ENCODE measurements around the gene PPP1R10. TPM values are rescaled to one million over a fixed set of nuclear protein-coding genes. Genes with fewer than 3 reads are reported as not detected.

Gene PPP1R10
- total and polyA plus RNA-seq, 4 donors, result 26.0 to 56.9 (median 45.9) TPM

GRCh38 chr6:30647242-30648116 is 30.4 kb upstream of the PPP1R10 start:
- under 1% methylated on average over 72 of the region's 78 CpGs for WGBS (ENCODE audit: insufficient coverage)
- H3K27me3 ChIP-seq (ENCODE audit: control insufficient read depth, insufficient read depth, low read length), result no peaks in the 10 kb centered on the region
- H3K4me3 ChIP-seq (ENCODE audit: low read depth, low read length), result peak overlapping the region; percentile 89
- peaks cover 13% of the 10 kb centered on the region for H3K4me1 ChIP-seq (ENCODE audit: control insufficient read depth, insufficient read depth, low read length)
- H3K36me3 ChIP-seq (ENCODE audit: control insufficient read depth, insufficient read depth, low read length), result peaks cover 61% of the 10 kb centered on the region
- no peaks in the 10 kb centered on the region for H3K9me3 ChIP-seq (ENCODE audit: control insufficient read depth, insufficient read depth, low read length)
- peak; percentile 70 to 98 (median 80) for DNase-seq (ENCODE audit: low read depth in 4 of 6, low spot score in 6 of 6)
- peak overlapping the region; percentile 90 for H3K27ac ChIP-seq (ENCODE audit: low read depth, low read length)

- WGBS (ENCODE audit: insufficient coverage), result 12% methylated on average over 25 of the region's 37 CpGs
- peak within 1 kb of the TSS; percentile 89 for H3K4me3 ChIP-seq (ENCODE audit: low read depth, low read length)
- H3K4me1 ChIP-seq (ENCODE audit: control insufficient read depth, insufficient read depth, low read length), result peaks cover 13% of the 10 kb centered on the region
- H3K27me3 ChIP-seq (ENCODE audit: control insufficient read depth, insufficient read depth, low read length), result no peaks in the 10 kb centered on the region
- peaks cover 60% of the 10 kb centered on the region for H3K36me3 ChIP-seq (ENCODE audit: control insufficient read depth, insufficient read depth, low read length)
- no peaks in the 10 kb centered on the region for H3K9me3 ChIP-seq (ENCODE audit: control insufficient read depth, insufficient read depth, low read length)
- H3K27ac ChIP-seq (ENCODE audit: low read depth, low read length), result peak within 1 kb of the TSS; percentile 90
- peak; percentile 84 to 99 (median 90) for DNase-seq (ENCODE audit: low read depth in 4 of 6, low spot score in 6 of 6)
Measured at GRCh38 chr6:30646450-30647241, 29.6 kb upstream of the PPP1R10 start, which contains the start of gene C6orf136. C6orf136 (plus strand) TSS chr6:30647133; CDS start chr6:30647232, 99 bp downstream.

- Histone ChIP-seq H3K4me1 (ENCODE audit: control insufficient read depth, insufficient read depth, low read length) (peaks cover 13% of the 10 kb centered on the region), H3K9me3 (ENCODE audit: control insufficient read depth, insufficient read depth, low read length) (no peaks in the 10 kb centered on the region), H3K4me3 (ENCODE audit: low read depth, low read length) (no peak overlapping the region), H3K36me3 (ENCODE audit: control insufficient read depth, insufficient read depth, low read length) (peaks cover 60% of the 10 kb centered on the region), H3K27ac (ENCODE audit: low read depth, low read length) (no peak overlapping the region), H3K27me3 (ENCODE audit: control insufficient read depth, insufficient read depth, low read length) (no peaks in the 10 kb centered on the region)
- DNase-seq (ENCODE audit: low read depth in 4 of 6, low spot score in 6 of 6), result no peak
- no CpG with 5 or more reads among the region's 1 CpG for WGBS (ENCODE audit: insufficient coverage)
Measured at GRCh38 chr6:30645989-30646388, 28.9 kb upstream of the PPP1R10 start.

DNA sequence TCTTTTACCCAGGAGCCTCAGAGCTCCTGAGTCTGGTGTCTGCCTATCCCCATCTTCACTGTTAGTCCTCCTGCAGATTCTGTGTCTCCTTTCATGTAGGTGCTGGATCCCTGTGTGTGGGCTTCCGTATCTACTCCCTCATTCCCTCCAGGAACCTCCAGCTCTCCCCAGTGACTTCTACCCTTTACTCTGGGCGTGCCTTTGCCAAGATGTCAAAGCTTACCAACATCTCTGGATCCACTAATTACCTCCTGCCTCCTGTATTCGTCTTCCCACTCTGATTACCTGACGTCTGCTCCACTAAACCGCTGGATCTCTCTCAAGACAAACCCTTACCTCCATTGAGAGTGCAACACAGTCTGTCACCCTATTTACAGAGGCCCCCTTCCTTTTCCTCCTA is 27.7 kb upstream of the PPP1R10 start:
- DNase-seq (ENCODE audit: low read depth in 4 of 6, low spot score in 6 of 6), result no peak
- WGBS (ENCODE audit: insufficient coverage), result 86% methylated on average over 5 of the region's 5 CpGs
- H3K9me3 ChIP-seq (ENCODE audit: control insufficient read depth, insufficient read depth, low read length), result no peaks in the 10 kb centered on the region
- H3K4me3 ChIP-seq (ENCODE audit: low read depth, low read length), result no peak overlapping the region
- no peak overlapping the region for H3K27ac ChIP-seq (ENCODE audit: low read depth, low read length)
- H3K27me3 ChIP-seq (ENCODE audit: control insufficient read depth, insufficient read depth, low read length), result no peaks in the 10 kb centered on the region
- H3K4me1 ChIP-seq (ENCODE audit: control insufficient read depth, insufficient read depth, low read length), result peaks cover 13% of the 10 kb centered on the region
- H3K36me3 ChIP-seq (ENCODE audit: control insufficient read depth, insufficient read depth, low read length), result peaks cover 63% of the 10 kb centered on the region

- Histone ChIP-seq H3K27ac (ENCODE audit: low read depth, low read length) (no peak overlapping the region), H3K4me1 (ENCODE audit: control insufficient read depth, insufficient read depth, low read length) (peaks cover 13% of the 10 kb centered on the region), H3K9me3 (ENCODE audit: control insufficient read depth, insufficient read depth, low read length) (no peaks in the 10 kb centered on the region), H3K4me3 (ENCODE audit: low read depth, low read length) (no peak overlapping the region), H3K27me3 (ENCODE audit: control insufficient read depth, insufficient read depth, low read length) (no peaks in the 10 kb centered on the region), H3K36me3 (ENCODE audit: control insufficient read depth, insufficient read depth, low read length) (peaks cover 70% of the 10 kb centered on the region)
- 100% methylated on average over 2 of the region's 2 CpGs for WGBS (ENCODE audit: insufficient coverage)
- DNase-seq (ENCODE audit: low read depth in 4 of 6, low spot score in 6 of 6), result no peak
Measured at GRCh38 chr6:30643656-30644055, 26.6 kb upstream of the PPP1R10 start.

DNA sequence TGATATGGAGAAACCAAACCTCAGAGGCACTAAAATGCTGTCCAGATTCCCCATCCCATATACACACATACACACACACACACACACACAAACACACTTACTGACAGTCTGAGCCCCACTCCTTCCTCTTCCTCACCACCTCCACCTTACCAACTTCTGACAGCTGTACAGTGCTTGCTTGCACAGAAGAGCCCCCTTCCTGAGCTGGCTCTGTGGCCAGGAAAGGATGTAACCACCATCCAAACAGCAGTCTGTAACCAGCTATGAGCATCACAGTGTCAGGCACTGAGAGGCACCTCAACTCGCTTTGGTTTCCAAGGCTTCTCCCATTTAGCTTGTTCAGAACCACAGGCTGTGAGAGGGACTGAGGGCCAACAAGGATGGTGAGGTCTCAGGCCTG is 24.0 kb upstream of the PPP1R10 start:
- DNase-seq (ENCODE audit: low read depth in 4 of 6, low spot score in 6 of 6), result no peak
- WGBS (ENCODE audit: insufficient coverage), result 100% methylated on average over 1 of the region's 1 CpG
- Histone ChIP-seq H3K27ac (ENCODE audit: low read depth, low read length) (no peak overlapping the region), H3K36me3 (ENCODE audit: control insufficient read depth, insufficient read depth, low read length) (peaks cover 86% of the 10 kb centered on the region), H3K4me1 (ENCODE audit: control insufficient read depth, insufficient read depth, low read length) (peaks cover under 1% of the 10 kb centered on the region), H3K9me3 (ENCODE audit: control insufficient read depth, insufficient read depth, low read length) (no peaks in the 10 kb centered on the region), H3K4me3 (ENCODE audit: low read depth, low read length) (no peak overlapping the region), H3K27me3 (ENCODE audit: control insufficient read depth, insufficient read depth, low read length) (no peaks in the 10 kb centered on the region)

DNA sequence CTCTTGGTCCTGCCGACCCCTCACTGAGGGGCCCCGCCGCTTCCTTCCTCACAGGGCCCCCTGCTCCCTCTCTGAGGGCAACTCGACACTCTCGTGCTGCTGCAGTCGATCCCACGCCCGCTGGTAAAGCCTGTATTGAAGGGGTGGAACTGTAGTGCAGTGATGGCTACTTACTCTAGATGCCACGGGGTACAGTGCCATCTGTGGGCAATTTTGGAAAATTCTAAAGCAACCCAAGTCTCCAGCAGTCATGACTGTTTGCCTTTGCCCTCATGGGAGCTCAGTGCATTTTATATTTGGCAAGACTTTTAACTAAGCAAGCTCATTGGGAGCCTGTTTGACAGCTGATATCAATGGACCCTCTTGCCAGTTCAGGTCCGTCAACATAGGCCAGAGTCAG is 23.4 kb upstream of the PPP1R10 start:
- no peaks in the 10 kb centered on the region for H3K4me1 ChIP-seq (ENCODE audit: control insufficient read depth, insufficient read depth, low read length)
- no peaks in the 10 kb centered on the region for H3K9me3 ChIP-seq (ENCODE audit: control insufficient read depth, insufficient read depth, low read length)
- no peak for DNase-seq (ENCODE audit: low read depth in 4 of 6, low spot score in 6 of 6)
- WGBS (ENCODE audit: insufficient coverage), result 92% methylated on average over 5 of the region's 10 CpGs
- no peak overlapping the region for H3K27ac ChIP-seq (ENCODE audit: low read depth, low read length)
- no peaks in the 10 kb centered on the region for H3K27me3 ChIP-seq (ENCODE audit: control insufficient read depth, insufficient read depth, low read length)
- H3K4me3 ChIP-seq (ENCODE audit: low read depth, low read length), result no peak overlapping the region
- H3K36me3 ChIP-seq (ENCODE audit: control insufficient read depth, insufficient read depth, low read length), result peaks cover 86% of the 10 kb centered on the region

DNA sequence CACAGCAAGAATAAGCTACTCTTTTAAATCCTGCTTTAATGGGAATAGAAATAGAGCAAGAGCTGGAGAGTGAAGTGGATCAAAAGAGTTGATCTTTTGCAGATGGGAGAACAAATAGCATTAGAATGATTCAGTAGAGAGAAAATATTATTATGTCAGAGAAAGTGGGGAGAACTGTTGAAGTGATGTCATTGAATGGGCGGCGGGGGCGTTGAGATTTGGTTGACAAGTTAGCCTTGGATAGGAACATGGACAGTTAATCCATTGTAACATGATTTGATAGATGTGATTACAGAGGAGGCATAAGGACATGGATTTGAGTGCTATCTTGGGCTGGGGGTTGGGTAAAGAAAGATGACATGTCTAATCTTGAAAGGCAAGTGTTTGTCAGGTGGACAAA is 18.8 kb upstream of the PPP1R10 start:
- 100% methylated on average over 3 of the region's 3 CpGs for WGBS (ENCODE audit: insufficient coverage)
- H3K36me3 ChIP-seq (ENCODE audit: control insufficient read depth, insufficient read depth, low read length), result peaks cover 81% of the 10 kb centered on the region
- H3K27ac ChIP-seq (ENCODE audit: low read depth, low read length), result no peak overlapping the region
- H3K9me3 ChIP-seq (ENCODE audit: control insufficient read depth, insufficient read depth, low read length), result no peaks in the 10 kb centered on the region
- H3K4me1 ChIP-seq (ENCODE audit: control insufficient read depth, insufficient read depth, low read length), result no peaks in the 10 kb centered on the region
- DNase-seq (ENCODE audit: low read depth in 4 of 6, low spot score in 6 of 6), result no peak
- no peaks in the 10 kb centered on the region for H3K27me3 ChIP-seq (ENCODE audit: control insufficient read depth, insufficient read depth, low read length)
- no peak overlapping the region for H3K4me3 ChIP-seq (ENCODE audit: low read depth, low read length)

DNA sequence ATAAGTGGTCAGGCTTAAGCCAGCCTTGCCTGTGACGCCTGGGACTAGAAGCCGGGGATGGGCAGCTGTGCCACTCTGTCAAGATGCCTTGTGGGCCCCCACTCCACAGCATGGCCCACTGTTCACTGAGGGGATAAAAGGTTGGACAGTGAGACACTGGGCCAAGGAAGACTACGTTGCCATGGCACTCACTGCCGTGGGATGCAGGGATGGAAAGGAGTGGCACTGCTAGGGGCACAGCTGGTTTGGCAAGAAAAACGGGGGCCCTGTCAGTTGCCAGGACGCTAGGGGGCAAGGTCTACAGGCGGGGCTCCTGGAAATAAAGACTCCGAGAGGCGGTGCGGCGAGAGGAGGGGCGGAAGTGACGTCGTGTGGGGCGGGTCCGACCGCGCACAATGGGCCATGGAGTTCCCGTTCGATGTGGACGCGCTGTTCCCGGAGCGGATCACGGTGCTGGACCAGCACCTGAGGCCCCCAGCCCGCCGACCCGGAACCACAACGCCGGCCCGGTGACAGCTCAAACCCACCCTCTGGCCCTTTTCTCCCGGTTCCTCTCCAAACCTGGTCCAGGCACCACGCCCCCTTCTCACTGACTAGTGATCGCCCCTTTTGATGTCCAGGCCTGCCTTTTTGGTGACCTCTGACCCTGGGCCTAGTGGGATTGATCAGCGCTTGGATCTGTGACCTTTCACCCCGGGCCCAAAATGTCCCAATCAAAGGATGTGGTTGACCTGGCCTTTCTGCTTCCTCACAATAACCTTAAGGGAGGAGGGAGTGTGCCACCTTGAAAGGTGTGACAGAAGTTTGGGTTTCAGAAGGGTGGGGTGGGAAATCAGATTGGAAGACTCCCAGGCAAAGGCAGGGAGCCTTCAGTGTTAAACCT is 9.7 kb upstream of the PPP1R10 start, which contains the start of gene ATAT1:
TSS of gene ATAT1 (plus strand) at position 391 of the 883 bp plus-strand sequence.
- 1% methylated on average over 36 of the region's 36 CpGs for WGBS (ENCODE audit: insufficient coverage)
- Histone ChIP-seq H3K27me3 (ENCODE audit: control insufficient read depth, insufficient read depth, low read length) (no peaks in the 10 kb centered on the region), H3K27ac (ENCODE audit: low read depth, low read length) (peak within 1 kb of the TSS; percentile 97), H3K4me1 (ENCODE audit: control insufficient read depth, insufficient read depth, low read length) (peaks cover 27% of the 10 kb centered on the region), H3K36me3 (ENCODE audit: control insufficient read depth, insufficient read depth, low read length) (peaks cover 76% of the 10 kb centered on the region), H3K9me3 (ENCODE audit: control insufficient read depth, insufficient read depth, low read length) (no peaks in the 10 kb centered on the region), H3K4me3 (ENCODE audit: low read depth, low read length) (peak within 1 kb of the TSS; percentile 83)
- DNase-seq (ENCODE audit: low read depth in 4 of 6, low spot score in 6 of 6), result peak; percentile 67 to 97 (median 80)

Measured in spinal cord (tissue), 10 donors.